ENCODE measurements around the gene MSMO1. TPM values are rescaled to one million over a fixed set of nuclear protein-coding genes. Genes with fewer than 3 reads are reported as not detected.

MSMO1 gene
- total and polyA plus RNA-seq, 10 of the 15 experiments (the other 5 are each of a cell fraction or from before 2014, with no cell fraction given): 63.6 to 168 (median 105) TPM

DNA sequence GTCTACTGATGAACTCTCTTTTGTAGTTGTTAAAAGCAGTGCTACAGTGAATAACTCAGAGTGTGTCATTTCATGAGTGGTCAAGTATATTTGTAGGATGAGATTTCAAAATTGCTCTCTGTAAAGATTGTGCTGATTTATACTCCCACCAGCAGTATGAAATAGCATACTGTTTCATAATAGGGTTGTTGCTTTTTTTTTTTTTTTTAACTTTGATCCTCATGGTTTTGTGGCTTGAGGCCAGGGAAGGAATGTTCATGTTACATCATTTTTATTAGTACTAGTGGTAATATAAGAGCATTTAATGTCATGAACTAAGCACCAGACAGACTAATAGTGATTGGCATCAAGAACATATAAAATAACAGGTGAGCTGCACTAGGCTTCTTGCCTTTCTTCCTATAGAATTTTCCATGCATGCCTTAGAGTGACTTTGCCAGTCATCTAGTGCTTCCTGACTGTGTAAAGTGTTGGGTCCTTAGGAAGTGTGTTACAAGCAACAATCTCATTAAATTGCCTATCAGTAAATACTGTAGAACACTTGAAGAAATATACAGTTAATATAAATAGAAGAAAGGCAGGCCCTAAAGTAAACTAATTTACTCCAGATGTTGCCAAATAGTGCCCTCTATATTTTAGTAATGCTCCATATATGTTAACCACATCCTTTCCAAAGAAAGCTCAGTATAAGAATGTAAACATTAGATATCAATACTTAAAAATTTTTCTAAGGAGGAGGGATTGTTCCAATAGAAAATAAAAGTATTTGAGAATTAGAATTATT is 38.6 kb upstream of the MSMO1 start:
- peaks cover 20% of the 10 kb centered on the region for H3K4me1 ChIP-seq (ENCODE audit: control insufficient read depth, insufficient read depth, low read length)
- FAIRE-seq (no peak), ATAC-seq (peak; percentile 37), DNase-seq (ENCODE audit: low read depth, low spot score) (no peak)
- no peak overlapping the region; the same call in 1 of the 2 replicates for H3K4me2 ChIP-seq (ENCODE audit: control insufficient read depth, insufficient read depth)
- H3K9ac ChIP-seq (ENCODE audit: control insufficient read depth, insufficient read depth, low read length): no peak overlapping the region
- TF ChIP-seq SUZ12 (IDR thresholded peaks at IDR 0.05; ENCODE audit: unreplicated experiment) (no peak), MEF2B (IDR thresholded peaks at IDR 0.05; ENCODE audit: partially characterized antibody, poor library complexity, severe bottlenecking) (no peak), DPF2 (IDR thresholded peaks at IDR 0.05) (no peak)
- TF ChIP-seq, protein P1, sequence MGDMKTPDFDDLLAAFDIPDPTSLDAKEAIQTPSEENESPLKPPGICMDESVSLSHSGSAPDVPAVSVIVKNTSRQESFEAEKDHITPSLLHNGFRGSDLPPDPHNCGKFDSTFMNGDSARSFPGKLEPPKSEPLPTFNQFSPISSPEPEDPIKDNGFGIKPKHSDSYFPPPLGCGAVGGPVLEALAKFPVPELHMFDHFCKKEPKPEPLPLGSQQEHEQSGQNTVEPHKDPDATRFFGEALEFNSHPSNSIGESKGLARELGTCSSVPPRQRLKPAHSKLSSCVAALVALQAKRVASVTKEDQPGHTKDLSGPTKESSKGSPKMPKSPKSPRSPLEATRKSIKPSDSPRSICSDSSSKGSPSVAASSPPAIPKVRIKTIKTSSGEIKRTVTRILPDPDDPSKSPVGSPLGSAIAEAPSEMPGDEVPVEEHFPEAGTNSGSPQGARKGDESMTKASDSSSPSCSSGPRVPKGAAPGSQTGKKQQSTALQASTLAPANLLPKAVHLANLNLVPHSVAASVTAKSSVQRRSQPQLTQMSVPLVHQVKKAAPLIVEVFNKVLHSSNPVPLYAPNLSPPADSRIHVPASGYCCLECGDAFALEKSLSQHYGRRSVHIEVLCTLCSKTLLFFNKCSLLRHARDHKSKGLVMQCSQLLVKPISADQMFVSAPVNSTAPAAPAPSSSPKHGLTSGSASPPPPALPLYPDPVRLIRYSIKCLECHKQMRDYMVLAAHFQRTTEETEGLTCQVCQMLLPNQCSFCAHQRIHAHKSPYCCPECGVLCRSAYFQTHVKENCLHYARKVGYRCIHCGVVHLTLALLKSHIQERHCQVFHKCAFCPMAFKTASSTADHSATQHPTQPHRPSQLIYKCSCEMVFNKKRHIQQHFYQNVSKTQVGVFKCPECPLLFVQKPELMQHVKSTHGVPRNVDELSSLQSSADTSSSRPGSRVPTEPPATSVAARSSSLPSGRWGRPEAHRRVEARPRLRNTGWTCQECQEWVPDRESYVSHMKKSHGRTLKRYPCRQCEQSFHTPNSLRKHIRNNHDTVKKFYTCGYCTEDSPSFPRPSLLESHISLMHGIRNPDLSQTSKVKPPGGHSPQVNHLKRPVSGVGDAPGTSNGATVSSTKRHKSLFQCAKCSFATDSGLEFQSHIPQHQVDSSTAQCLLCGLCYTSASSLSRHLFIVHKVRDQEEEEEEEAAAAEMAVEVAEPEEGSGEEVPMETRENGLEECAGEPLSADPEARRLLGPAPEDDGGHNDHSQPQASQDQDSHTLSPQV (IDR thresholded peaks at IDR 0.05): no peak
- in situ Hi-C loops (cut with MboI): no loop called here
- H3K27me3 ChIP-seq (replicated peaks in 1 of 2; ENCODE audit: control insufficient read depth in 2 of 2, insufficient read depth in 2 of 2, low read length in 1 of 2): no peaks in the 10 kb centered on the region
- H3K79me2 ChIP-seq (ENCODE audit: control insufficient read depth, insufficient read depth, low read length): no peaks in the 10 kb centered on the region
- H4K20me1 ChIP-seq (ENCODE audit: control insufficient read depth, insufficient read depth): no peaks in the 10 kb centered on the region
- ChIA-PET SMC1A (ENCODE audit: uncharacterized antibody, unreplicated experiment) (interaction anchor here (0.8 to 1.4 kb wide), 5 partner anchors 8 to 169 kb away, joined by 3 to 4 read pairs (median 3); no protein-coding TSS in a partner anchor), CTCF (interaction anchor here (1.0 kb wide), 1 partner anchor 22 kb away, joined by 3 read pairs; no protein-coding TSS in a partner anchor), RAD21 (ENCODE audit: unreplicated experiment) (interaction anchor here (0.7 to 1.0 kb wide), 4 partner anchors 9 to 158 kb away, joined by 3 to 4 read pairs (median 4); no protein-coding TSS in a partner anchor), POLR2A (interaction anchor here (0.7 kb wide), 1 partner anchor 21 kb away, joined by 4 read pairs; no protein-coding TSS in a partner anchor)
- no peak overlapping the region for H2AFZ ChIP-seq (ENCODE audit: control insufficient read depth, low read depth, low read length)
- H3K27ac ChIP-seq (ENCODE audit: control insufficient read depth, insufficient read depth): no peak overlapping the region
- BruUV-seq (replicated peaks): no TSS peak
- no peaks in the 10 kb centered on the region; the same call in 2 of the 3 replicates for H3K9me3 ChIP-seq (replicated peaks; ENCODE audit: control insufficient read depth, insufficient read depth, low read length)
- intact Hi-C loops (cut with micrococcal nuclease; ENCODE audit: unreplicated experiment): no loop called here
- no peak overlapping the region for H3K4me3 ChIP-seq
- no peaks in the 10 kb centered on the region for H3K36me3 ChIP-seq (ENCODE audit: control insufficient read depth in 2 of 2, insufficient read depth in 2 of 2, low read length in 1 of 2)

Measured in GM12878 (cell line).